Breast epithelium (tissue), 3 donors: ENCODE data around the gene SYNCRIP.

Source experiments
- POLR2A ChIP-seq: fragments of 450-650 bp; IDR thresholded peaks from one replicate; pipeline ENCODE4 v1.6.1; 2016; ENCODE audit warnings: antibody characterized with exemption, mild to moderate bottlenecking, moderate library complexity
- POLR2AphosphoS5 ChIP-seq, 3 donors: sonication (generic); formaldehyde crosslinking; IDR thresholded peaks; one replicate each; pipeline ENCODE4 v1.6.1; 2017; ENCODE audit warnings: antibody characterized with exemption in 3 of 3
- TF ChIP-seq, protein P1 (sequence below), 3 donors: fragments of 450-650 bp; IDR thresholded peaks; one replicate each; pipeline ENCODE4 v1.5.1; 2016 to 2017; ENCODE audit warnings: antibody characterized with exemption in 3 of 3, mild to moderate bottlenecking in 3 of 3, moderate library complexity in 3 of 3

GRCh38 chr6:85585741-85586140 lies 56.9 kb downstream of the SYNCRIP start:
- TF ChIP-seq, protein P1, sequence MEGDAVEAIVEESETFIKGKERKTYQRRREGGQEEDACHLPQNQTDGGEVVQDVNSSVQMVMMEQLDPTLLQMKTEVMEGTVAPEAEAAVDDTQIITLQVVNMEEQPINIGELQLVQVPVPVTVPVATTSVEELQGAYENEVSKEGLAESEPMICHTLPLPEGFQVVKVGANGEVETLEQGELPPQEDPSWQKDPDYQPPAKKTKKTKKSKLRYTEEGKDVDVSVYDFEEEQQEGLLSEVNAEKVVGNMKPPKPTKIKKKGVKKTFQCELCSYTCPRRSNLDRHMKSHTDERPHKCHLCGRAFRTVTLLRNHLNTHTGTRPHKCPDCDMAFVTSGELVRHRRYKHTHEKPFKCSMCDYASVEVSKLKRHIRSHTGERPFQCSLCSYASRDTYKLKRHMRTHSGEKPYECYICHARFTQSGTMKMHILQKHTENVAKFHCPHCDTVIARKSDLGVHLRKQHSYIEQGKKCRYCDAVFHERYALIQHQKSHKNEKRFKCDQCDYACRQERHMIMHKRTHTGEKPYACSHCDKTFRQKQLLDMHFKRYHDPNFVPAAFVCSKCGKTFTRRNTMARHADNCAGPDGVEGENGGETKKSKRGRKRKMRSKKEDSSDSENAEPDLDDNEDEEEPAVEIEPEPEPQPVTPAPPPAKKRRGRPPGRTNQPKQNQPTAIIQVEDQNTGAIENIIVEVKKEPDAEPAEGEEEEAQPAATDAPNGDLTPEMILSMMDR (IDR thresholded peaks at IDR 0.05): no peak
- TF ChIP-seq POLR2A: no peak
- no peak for TF ChIP-seq POLR2AphosphoS5 (IDR thresholded peaks at IDR 0.05)
